Keratinocyte (primary cell): ENCODE data around the gene OSBPL5.

Experiments used
- CTCF ChIP-seq, 3 experiments: IDR thresholded peaks in 1 of 3; conservative IDR thresholded peaks in 1 of 3; optimal IDR thresholded peaks in 1 of 3; 2 replicates in 2 of 3; 3 replicates in 1 of 3; pipeline versions ENCODE3 to v1.5.1; 2011; ENCODE audit warnings: low read length in 3 of 3, mild to moderate bottlenecking in 3 of 3, moderate library complexity in 2 of 3, control low read depth in 1 of 3, inconsistent platforms in 1 of 3; ENCODE audit not compliant: insufficient read depth in 2 of 3; ENCODE audit errors: extremely low read depth in 1 of 3
- EZH2 ChIP-seq: IDR thresholded peaks from one replicate; pipeline ENCODE4 v1.6.1; 2012; ENCODE audit warnings: inconsistent platforms, mild to moderate bottlenecking, low read length, moderate library complexity

- TF ChIP-seq CTCF (optimal IDR thresholded peaks at IDR 0.05 in 1 of 3, IDR thresholded peaks at IDR 0.05 in 1 of 3, conservative IDR thresholded peaks at IDR 0.05 in 1 of 3; ENCODE audit: extremely low read depth in 1 of 3, insufficient read depth in 2 of 3, low read length in 3 of 3) = no peak
- TF ChIP-seq EZH2 = no peak
These were observed 59.9 kb downstream of the OSBPL5 start for GRCh38 chr11:3104961-3105790.
